ENCODE measurements around the gene TLR9. TPM values are rescaled to one million over a fixed set of nuclear protein-coding genes. Genes with fewer than 3 reads are reported as not detected.

Gene TLR9
- total RNA-seq, 3 donors from 2014 or later, result 0.29 TPM; not detected in 2

- Histone ChIP-seq H3K27me3 (no peaks in the 10 kb centered on the region), H3K36me3 (no peaks in the 10 kb centered on the region), H3K4me3 (no peak overlapping the region), H3K9me3 (no peaks in the 10 kb centered on the region), H3K27ac (no peak overlapping the region), H3K4me1 (peaks cover 8% of the 10 kb centered on the region in 2 donors)
- no peak for TF ChIP-seq POLR2AphosphoS5 (IDR thresholded peaks at IDR 0.05)
- TF ChIP-seq CTCF (IDR thresholded peaks at IDR 0.05), result no peak
- no peak for TF ChIP-seq POLR2A (IDR thresholded peaks at IDR 0.05)
- DNase-seq (ENCODE audit: low spot score in 2 of 2), result no peak
- intact Hi-C loops (cut with DNase I; ENCODE audit: low total_unique reads), result no loop called here
These were observed 16.6 kb upstream of the TLR9 start for GRCh38 chr3:52242039-52242438.

GRCh38 chr3:52240886-52241370 lies 15.5 kb upstream of the TLR9 start:
- Histone ChIP-seq H3K36me3 (no peaks in the 10 kb centered on the region), H3K4me1 (peaks cover 13 to 15% of the 10 kb centered on the region in 2 donors), H3K27ac (peak overlapping the region; percentile 27 to 95), H3K9me3 (no peaks in the 10 kb centered on the region), H3K4me3 (no peak overlapping the region), H3K27me3 (no peaks in the 10 kb centered on the region)
- intact Hi-C loops (cut with DNase I; ENCODE audit: low total_unique reads), result no loop called here
- no peak for DNase-seq (ENCODE audit: low spot score in 2 of 2)
- TF ChIP-seq POLR2AphosphoS5 (IDR thresholded peaks at IDR 0.05), result no peak

GRCh38 chr3:52240059-52240885 lies 14.8 kb upstream of the TLR9 start:
- TF ChIP-seq POLR2A (IDR thresholded peaks at IDR 0.05) (no peak), CTCF (IDR thresholded peaks at IDR 0.05) (no peak), POLR2AphosphoS5 (IDR thresholded peaks at IDR 0.05) (no peak)
- intact Hi-C loops (cut with DNase I; ENCODE audit: low total_unique reads), result no loop called here
- DNase-seq (ENCODE audit: low spot score in 2 of 2), result peak in 1 of 2 donors; percentile 58
- Histone ChIP-seq H3K27ac (peak overlapping the region; percentile 94 to 95), H3K4me3 (peak overlapping the region in 1 of 3 donors; percentile 96), H3K4me1 (peaks cover 13 to 15% of the 10 kb centered on the region in 2 donors), H3K27me3 (no peaks in the 10 kb centered on the region), H3K36me3 (no peaks in the 10 kb centered on the region), H3K9me3 (no peaks in the 10 kb centered on the region)

- peaks cover 13 to 15% of the 10 kb centered on the region in 2 donors for H3K4me1 ChIP-seq
- intact Hi-C loops (cut with DNase I; ENCODE audit: low total_unique reads), result loop anchor here (10.0 kb wide), 1 partner anchor 86 kb away; no protein-coding TSS in a partner anchor
- H3K9me3 ChIP-seq, result no peaks in the 10 kb centered on the region
- H3K27me3 ChIP-seq, result no peaks in the 10 kb centered on the region
- peak within 1 kb of the TSS; percentile 70 to 96 (median 78) for H3K4me3 ChIP-seq
- H3K27ac ChIP-seq, result peak within 1 kb of the TSS; percentile 94 to 95
- DNase-seq (ENCODE audit: low spot score in 2 of 2), result peak in 1 of 2 donors; percentile 59
- TF ChIP-seq POLR2A (IDR thresholded peaks at IDR 0.05) (no peak), CTCF (IDR thresholded peaks at IDR 0.05) (peak in 1 of 3 donors; percentile 34), POLR2AphosphoS5 (IDR thresholded peaks at IDR 0.05) (peak in 2 of 3 donors; percentile 12 to 49)
- no peaks in the 10 kb centered on the region for H3K36me3 ChIP-seq
These were observed 13.6 kb upstream of the TLR9 start, which contains the start of gene TWF2 for GRCh38 chr3:52238761-52239701. TSS of gene TWF2 (minus strand) at chr3:52239158. CDS start at chr3:52239016, 142 bp downstream.

GRCh38 chr3:52238193-52238760 lies 12.8 kb upstream of the TLR9 start:
- Histone ChIP-seq H3K27me3 (no peaks in the 10 kb centered on the region), H3K9me3 (no peaks in the 10 kb centered on the region), H3K27ac (peak overlapping the region; percentile 94 to 95), H3K4me3 (peak overlapping the region; percentile 70 to 96 (median 78)), H3K36me3 (no peaks in the 10 kb centered on the region), H3K4me1 (peaks cover 13 to 15% of the 10 kb centered on the region in 2 donors)
- DNase-seq (ENCODE audit: low spot score in 2 of 2), result no peak
- intact Hi-C loops (cut with DNase I; ENCODE audit: low total_unique reads), result loop anchor here (10.0 kb wide), 1 partner anchor 87 kb away; no protein-coding TSS in a partner anchor
- TF ChIP-seq POLR2A (IDR thresholded peaks at IDR 0.05) (no peak), POLR2AphosphoS5 (IDR thresholded peaks at IDR 0.05) (no peak), CTCF (IDR thresholded peaks at IDR 0.05) (no peak)
